ENCODE measurements around the gene GLT1D1. TPM values are rescaled to one million over a fixed set of nuclear protein-coding genes. Genes with fewer than 3 reads are reported as not detected.

The GLT1D1 gene
- total RNA-seq, 1 donor from 2014 or later = not detected

- DNase-seq (ENCODE audit: extremely low read depth, low read depth, low spot score) = no peak
These were observed 138.4 kb downstream of the GLT1D1 start for GRCh38 chr12:128991716-128992115.

- DNase-seq (ENCODE audit: extremely low read depth, low read depth, low spot score) = no peak
These were observed 138.8 kb downstream of the GLT1D1 start for GRCh38 chr12:128992116-128992515.

- DNase-seq (ENCODE audit: extremely low read depth, low read depth, low spot score) = no peak
These were observed 139.3 kb downstream of the GLT1D1 start for GRCh38 chr12:128992550-128992949.

- DNase-seq (ENCODE audit: extremely low read depth, low read depth, low spot score) = no peak
These were observed 141.6 kb downstream of the GLT1D1 start for GRCh38 chr12:128994856-128995255.

- no peak for DNase-seq (ENCODE audit: extremely low read depth, low read depth, low spot score)
These were observed 142.3 kb downstream of the GLT1D1 start for GRCh38 chr12:128995619-128996018.

- DNase-seq (ENCODE audit: extremely low read depth, low read depth, low spot score) = no peak
These were observed 148.5 kb downstream of the GLT1D1 start for GRCh38 chr12:129001826-129002225.

- DNase-seq (ENCODE audit: extremely low read depth, low read depth, low spot score) = no peak
These were observed 149.1 kb downstream of the GLT1D1 start for GRCh38 chr12:129002427-129002826.

- DNase-seq (ENCODE audit: extremely low read depth, low read depth, low spot score) = no peak
These were observed 152.1 kb downstream of the GLT1D1 start for GRCh38 chr12:129005416-129005815.

GRCh38 chr12:129005829-129006228 is 152.6 kb downstream of the GLT1D1 start:
- DNase-seq (ENCODE audit: extremely low read depth, low read depth, low spot score) = no peak

- no peak for DNase-seq (ENCODE audit: extremely low read depth, low read depth, low spot score)
These were observed 156.8 kb downstream of the GLT1D1 start for GRCh38 chr12:129009833-129010622.

GRCh38 chr12:129016159-129016558 is 162.9 kb downstream of the GLT1D1 start:
- DNase-seq (ENCODE audit: extremely low read depth, low read depth, low spot score) = no peak

- no peak for DNase-seq (ENCODE audit: extremely low read depth, low read depth, low spot score)
These were observed 171.8 kb downstream of the GLT1D1 start for GRCh38 chr12:129025055-129025454.

- DNase-seq (ENCODE audit: extremely low read depth, low read depth, low spot score) = no peak
These were observed 175.6 kb downstream of the GLT1D1 start for GRCh38 chr12:129028844-129029243.

Other genes with a start within 250 kb of the GLT1D1 start
- gene SLC15A4, start 29.5 kb upstream of the GLT1D1 start, total RNA-seq = 58.3 and 59.5 TPM in 2 replicates